T-helper 1 cell treated with Interleukin-12 subunit alpha and Interleukin-12 subunit beta and Interleukin-4 antibody, amounts not matched to agents 30 μg/mL and 1 μg/mL, for 36 hours (primary cell): ENCODE measurements around the gene PIAS1.

Source experiments
- H3K27ac Mint-ChIP-seq: one replicate; pipeline ENCODE4 v1.8.0; 2021; ENCODE audit warnings: mild to moderate bottlenecking, mixed read lengths
- H3K27me3 Mint-ChIP-seq: one replicate; pipeline ENCODE4 v1.8.0; 2021; ENCODE audit warnings: low read depth, mixed read lengths
- H3K36me3 Mint-ChIP-seq: one replicate; pipeline ENCODE4 v1.8.0; 2021; ENCODE audit warnings: low read depth, mixed read lengths
- H3K4me1 Mint-ChIP-seq: one replicate; pipeline ENCODE4 v1.8.0; 2021; ENCODE audit warnings: low read depth, mixed read lengths
- H3K4me3 Mint-ChIP-seq: one replicate; pipeline ENCODE4 v1.8.0; 2021; ENCODE audit warnings: mild to moderate bottlenecking, moderate library complexity, mixed read lengths
- H3K9me3 Mint-ChIP-seq: one replicate; pipeline ENCODE4 v1.8.0; 2021; ENCODE audit warnings: mixed read lengths

Gene PIAS1

DNA sequence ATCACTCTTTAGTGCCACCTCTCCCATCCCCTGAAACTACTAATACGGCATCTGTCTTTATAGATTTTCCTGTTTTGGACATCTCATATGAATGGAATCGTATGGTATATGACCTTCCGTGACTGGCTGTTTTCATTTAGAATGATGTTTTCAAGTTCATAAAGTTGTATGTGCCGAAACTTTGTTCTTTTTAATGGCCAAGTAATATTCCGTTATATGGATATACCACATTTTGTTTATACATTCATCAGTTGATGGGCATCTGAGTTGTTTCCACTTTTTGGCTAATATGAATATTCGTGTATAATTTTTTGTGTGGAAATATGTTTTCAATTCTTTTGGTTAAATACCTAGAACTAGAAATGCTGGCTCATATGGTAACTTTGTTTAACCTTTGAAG, 49.5 kb downstream of the PIAS1 start:
- H3K36me3 Mint-ChIP-seq = peaks cover 42% of the 10 kb centered on the region
- peaks cover 11% of the 10 kb centered on the region for H3K9me3 Mint-ChIP-seq

DNA sequence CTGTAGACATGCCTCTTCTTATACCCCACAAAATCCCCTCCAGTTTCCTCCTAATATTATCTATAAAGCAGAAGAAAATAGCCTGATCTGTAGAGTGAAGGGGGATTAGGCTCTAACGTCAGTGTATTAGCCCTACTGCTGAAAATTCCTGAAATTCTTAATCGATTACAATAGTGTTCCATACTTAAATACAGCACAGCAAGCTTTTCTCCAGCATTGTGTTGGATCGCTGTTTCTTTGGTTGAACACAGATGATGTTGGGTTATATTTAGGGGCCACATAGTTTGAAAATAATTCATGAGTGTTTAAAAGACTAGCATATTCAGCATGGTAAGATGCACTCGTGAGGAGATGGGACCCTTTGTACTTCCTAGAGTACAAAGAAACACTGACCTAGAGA, 52.5 kb downstream of the PIAS1 start:
- H3K4me3 Mint-ChIP-seq = no peak overlapping the region
- peaks cover 11% of the 10 kb centered on the region for H3K9me3 Mint-ChIP-seq

More for the DNA sequence above, 49.5 kb downstream of the PIAS1 start:
- Mint-ChIP-seq H3K27ac (no peak overlapping the region), H3K4me1 (peaks cover 22% of the 10 kb centered on the region), H3K4me3 (no peak overlapping the region), H3K27me3 (no peaks in the 10 kb centered on the region)

DNA sequence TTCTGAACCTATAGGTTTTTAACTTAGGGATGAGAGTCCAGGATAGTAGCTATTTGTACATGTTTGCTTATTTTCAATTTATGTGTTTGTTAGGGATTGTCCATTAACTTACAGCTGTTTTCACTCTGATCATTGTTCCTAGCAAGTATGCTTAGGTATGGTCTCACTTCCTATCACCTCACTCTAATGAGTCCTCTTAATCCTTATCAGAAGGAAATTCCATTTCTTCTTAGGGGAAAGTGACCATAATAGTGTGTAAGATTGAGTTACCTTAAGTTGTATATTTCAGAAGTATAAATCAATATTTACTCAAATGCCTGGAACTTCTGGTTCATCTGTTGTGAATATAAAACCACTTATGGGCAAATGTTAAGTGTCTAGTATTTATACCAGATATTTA, 53.0 kb downstream of the PIAS1 start:
- Mint-ChIP-seq H3K27ac (no peak overlapping the region), H3K36me3 (peaks cover 29% of the 10 kb centered on the region), H3K9me3 (peaks cover 11% of the 10 kb centered on the region), H3K4me3 (no peak overlapping the region), H3K27me3 (no peaks in the 10 kb centered on the region), H3K4me1 (peaks cover 7% of the 10 kb centered on the region)

More for the DNA sequence above, 52.5 kb downstream of the PIAS1 start:
- Mint-ChIP-seq H3K27ac (no peak overlapping the region), H3K27me3 (no peaks in the 10 kb centered on the region), H3K36me3 (peaks cover 33% of the 10 kb centered on the region), H3K4me1 (peaks cover 7% of the 10 kb centered on the region)

DNA sequence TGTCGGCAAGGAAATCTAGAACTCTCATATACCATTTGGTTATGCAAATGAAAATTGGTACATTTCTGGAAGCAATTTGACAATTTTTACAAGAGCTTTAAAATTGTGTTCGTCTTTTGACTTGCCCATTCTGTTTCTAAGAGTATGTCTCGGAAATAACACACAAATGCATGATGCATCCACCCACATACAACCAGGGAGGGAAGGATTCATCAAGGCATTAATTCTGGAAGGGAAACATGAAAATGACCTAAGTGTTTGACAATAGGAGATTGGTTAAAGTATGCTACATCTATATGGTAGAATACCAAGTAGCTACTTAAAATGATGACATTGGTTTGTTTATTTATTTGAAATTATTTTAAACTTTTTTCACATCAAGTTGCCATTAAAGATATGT, 58.6 kb downstream of the PIAS1 start:
- Mint-ChIP-seq H3K4me3 (no peak overlapping the region), H3K4me1 (peaks cover 29% of the 10 kb centered on the region), H3K36me3 (peaks cover 24% of the 10 kb centered on the region), H3K27me3 (no peaks in the 10 kb centered on the region), H3K27ac (no peak overlapping the region), H3K9me3 (peaks cover 9% of the 10 kb centered on the region)

GRCh38 chr15:68113273-68113672, 59.2 kb downstream of the PIAS1 start:
- no peaks in the 10 kb centered on the region for H3K27me3 Mint-ChIP-seq
- H3K9me3 Mint-ChIP-seq = peaks cover 11% of the 10 kb centered on the region
- no peak overlapping the region for H3K27ac Mint-ChIP-seq
- H3K4me3 Mint-ChIP-seq = no peak overlapping the region
- peaks cover 29% of the 10 kb centered on the region for H3K4me1 Mint-ChIP-seq
- H3K36me3 Mint-ChIP-seq = peaks cover 26% of the 10 kb centered on the region

DNA sequence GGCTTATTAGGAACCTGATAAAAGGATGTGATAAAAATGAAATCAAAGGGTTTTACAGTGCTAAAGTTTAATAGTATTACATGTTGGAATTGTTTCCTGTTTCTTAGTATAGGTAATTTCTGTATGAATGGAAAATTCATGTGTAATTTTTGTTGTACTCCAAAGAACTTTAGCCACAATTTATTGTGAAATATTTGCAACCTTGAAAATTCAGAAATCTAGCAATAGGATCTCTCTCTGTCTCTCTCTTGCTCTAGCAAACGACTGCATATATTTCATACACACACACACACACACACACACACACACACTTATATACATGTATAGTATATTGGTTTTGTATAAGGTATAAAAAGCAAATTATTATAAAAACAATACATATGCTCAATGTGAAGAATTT, 59.6 kb downstream of the PIAS1 start:
- Mint-ChIP-seq H3K9me3 (peaks cover 15% of the 10 kb centered on the region), H3K4me1 (peaks cover 26% of the 10 kb centered on the region), H3K27ac (no peak overlapping the region), H3K27me3 (no peaks in the 10 kb centered on the region), H3K4me3 (no peak overlapping the region), H3K36me3 (peaks cover 25% of the 10 kb centered on the region)

GRCh38 chr15:68114356-68114755, 60.2 kb downstream of the PIAS1 start:
- Mint-ChIP-seq H3K27ac (peak overlapping the region; percentile 70), H3K36me3 (peaks cover 25% of the 10 kb centered on the region), H3K4me1 (peaks cover 26% of the 10 kb centered on the region)

GRCh38 chr15:68114840-68115239, 60.7 kb downstream of the PIAS1 start:
- H3K36me3 Mint-ChIP-seq = peaks cover 30% of the 10 kb centered on the region
- peaks cover 26% of the 10 kb centered on the region for H3K4me1 Mint-ChIP-seq
- H3K27me3 Mint-ChIP-seq = no peaks in the 10 kb centered on the region
- H3K4me3 Mint-ChIP-seq = peak overlapping the region; percentile 79
- peaks cover 20% of the 10 kb centered on the region for H3K9me3 Mint-ChIP-seq
- peak overlapping the region; percentile 70 for H3K27ac Mint-ChIP-seq

More at GRCh38 chr15:68114356-68114755, 60.2 kb downstream of the PIAS1 start:
- Mint-ChIP-seq H3K4me3 (peak overlapping the region; percentile 79), H3K9me3 (peaks cover 16% of the 10 kb centered on the region), H3K27me3 (no peaks in the 10 kb centered on the region)

GRCh38 chr15:68124700-68125099, 70.6 kb downstream of the PIAS1 start:
- H3K36me3 Mint-ChIP-seq = peaks cover 25% of the 10 kb centered on the region
- peaks cover 6% of the 10 kb centered on the region for H3K9me3 Mint-ChIP-seq
- H3K27ac Mint-ChIP-seq = no peak overlapping the region
- H3K4me1 Mint-ChIP-seq = peaks cover 4% of the 10 kb centered on the region
- no peaks in the 10 kb centered on the region for H3K27me3 Mint-ChIP-seq
- no peak overlapping the region for H3K4me3 Mint-ChIP-seq

GRCh38 chr15:68126396-68126795, 72.3 kb downstream of the PIAS1 start:
- peaks cover 3% of the 10 kb centered on the region for H3K4me1 Mint-ChIP-seq
- H3K36me3 Mint-ChIP-seq = peaks cover 18% of the 10 kb centered on the region
- no peak overlapping the region for H3K27ac Mint-ChIP-seq
- no peaks in the 10 kb centered on the region for H3K27me3 Mint-ChIP-seq
- no peak overlapping the region for H3K4me3 Mint-ChIP-seq
- no peaks in the 10 kb centered on the region for H3K9me3 Mint-ChIP-seq

- Mint-ChIP-seq H3K36me3 (peaks cover 11% of the 10 kb centered on the region), H3K4me1 (peaks cover 1% of the 10 kb centered on the region), H3K27ac (no peak overlapping the region), H3K9me3 (no peaks in the 10 kb centered on the region), H3K4me3 (no peak overlapping the region), H3K27me3 (no peaks in the 10 kb centered on the region)
These were observed 75.0 kb downstream of the PIAS1 start for GRCh38 chr15:68129072-68129471.

- no peak overlapping the region for H3K4me3 Mint-ChIP-seq
- H3K9me3 Mint-ChIP-seq = no peaks in the 10 kb centered on the region
- H3K4me1 Mint-ChIP-seq = peaks cover 1% of the 10 kb centered on the region
- H3K27me3 Mint-ChIP-seq = no peaks in the 10 kb centered on the region
- H3K27ac Mint-ChIP-seq = no peak overlapping the region
- H3K36me3 Mint-ChIP-seq = peaks cover 9% of the 10 kb centered on the region
These were observed 76.7 kb downstream of the PIAS1 start for GRCh38 chr15:68130851-68131250.

- peaks cover 3% of the 10 kb centered on the region for H3K4me1 Mint-ChIP-seq
- no peak overlapping the region for H3K4me3 Mint-ChIP-seq
- peaks cover 3% of the 10 kb centered on the region for H3K36me3 Mint-ChIP-seq
- no peak overlapping the region for H3K27ac Mint-ChIP-seq
- no peaks in the 10 kb centered on the region for H3K9me3 Mint-ChIP-seq
- H3K27me3 Mint-ChIP-seq = no peaks in the 10 kb centered on the region
These were observed 83.0 kb downstream of the PIAS1 start for GRCh38 chr15:68137096-68137495.

- no peaks in the 10 kb centered on the region for H3K27me3 Mint-ChIP-seq
These were observed 89.0 kb downstream of the PIAS1 start for GRCh38 chr15:68143129-68143528.

DNA sequence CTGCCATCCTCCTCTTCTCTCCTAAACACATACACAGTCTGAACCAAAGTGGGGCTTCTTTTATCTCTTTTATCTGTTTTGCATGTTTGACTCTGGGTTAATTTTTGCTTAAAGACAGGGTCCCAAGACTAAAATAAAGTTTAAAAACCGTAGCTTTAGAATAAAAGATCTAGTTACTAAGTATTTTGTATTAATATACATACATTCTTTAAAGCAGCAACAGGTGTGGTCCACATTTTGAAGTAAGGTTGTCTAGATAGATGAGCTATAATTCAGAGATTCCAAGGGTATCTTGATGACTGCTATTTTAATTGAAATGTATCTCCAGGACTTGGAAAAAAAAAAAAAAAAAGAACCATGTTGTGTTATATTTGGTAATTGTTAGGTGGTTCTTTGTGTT, 89.7 kb downstream of the PIAS1 start:
- H3K4me3 Mint-ChIP-seq = no peak overlapping the region
- H3K27ac Mint-ChIP-seq = no peak overlapping the region
- no peaks in the 10 kb centered on the region for H3K9me3 Mint-ChIP-seq
- peaks cover 15% of the 10 kb centered on the region for H3K36me3 Mint-ChIP-seq
- H3K4me1 Mint-ChIP-seq = peaks cover 6% of the 10 kb centered on the region
- H3K27me3 Mint-ChIP-seq = no peaks in the 10 kb centered on the region

More at GRCh38 chr15:68143129-68143528, 89.0 kb downstream of the PIAS1 start:
- Mint-ChIP-seq H3K36me3 (peaks cover 15% of the 10 kb centered on the region), H3K27ac (no peak overlapping the region), H3K4me1 (peaks cover 5% of the 10 kb centered on the region), H3K4me3 (no peak overlapping the region), H3K9me3 (no peaks in the 10 kb centered on the region)

GRCh38 chr15:68145706-68146105, 91.6 kb downstream of the PIAS1 start:
- Mint-ChIP-seq H3K4me1 (peaks cover 7% of the 10 kb centered on the region), H3K27ac (no peak overlapping the region), H3K36me3 (peaks cover 15% of the 10 kb centered on the region), H3K27me3 (no peaks in the 10 kb centered on the region), H3K4me3 (no peak overlapping the region), H3K9me3 (no peaks in the 10 kb centered on the region)
